ENCODE data around the gene PPP1R1C.
"Not testable (repeated sequence)": the region's sequence is repeated elsewhere in the genome, so short reads cannot be mapped to it uniquely, and the experiment has no call there.

- not testable (repeated sequence) for TF ChIP-seq CTCF (IDR thresholded peaks at IDR 0.05; ENCODE audit: low read depth, low read length, poor library complexity, severe bottlenecking); EZH2phosphoT487 (IDR thresholded peaks at IDR 0.05; ENCODE audit: borderline replicate concordance, low read length)
Observed at GRCh38 chr2:182030875-182031274, 45.2 kb downstream of the PPP1R1C start.
